Testis (tissue), 3 donors: Measurements from ENCODE around the gene PRKACA. TPM values are rescaled to one million over a fixed set of nuclear protein-coding genes. Genes with fewer than 3 reads are reported as not detected.

Experiments
- DNase-seq: peaks from one replicate; pipeline ENCODE4 v3.0.0-alpha.2; 2019
- H3K27ac ChIP-seq, 2 donors: fragments of 200-600 bp; sonication (generic); one replicate each; pipeline ENCODE4 v1.5.1; 2019
- H3K27me3 ChIP-seq: fragments of 200-600 bp; sonication (generic); one replicate; pipeline ENCODE4 v1.5.1; 2019
- H3K36me3 ChIP-seq: fragments of 200-600 bp; sonication (generic); one replicate; pipeline ENCODE4 v1.5.1; 2017; ENCODE audit warnings: low read depth; ENCODE audit errors: missing control alignments
- H3K4me1 ChIP-seq: fragments of 200-600 bp; sonication (generic); one replicate; pipeline ENCODE4 v1.5.1; 2019
- H3K4me3 ChIP-seq, 2 donors: fragments of 200-600 bp; sonication (generic); one replicate each; pipeline ENCODE4 v1.5.1; 2017 to 2019
- H3K9me3 ChIP-seq: fragments of 200-600 bp; sonication (generic); one replicate; pipeline ENCODE4 v1.5.1; 2017
- CTCF ChIP-seq, 3 experiments: fragments of 450-650 bp in 2 of 3; fragments of 200-600 bp in 1 of 3; sonication (generic) in 1 of 3; IDR thresholded peaks; one replicate each; pipeline ENCODE4 v1.5.1; 2016 to 2019; ENCODE audit warnings: antibody characterized with exemption in 3 of 3, mild to moderate bottlenecking in 2 of 3, moderate library complexity in 1 of 3
- POLR2A ChIP-seq: fragments of 450-650 bp; IDR thresholded peaks from one replicate; pipeline ENCODE4 v1.6.1; 2017; ENCODE audit warnings: antibody characterized with exemption, mild to moderate bottlenecking, moderate library complexity
- WGBS, 2 donors: methylation state at CpG; one replicate each; pipeline ENCODE4 v1.1.5; 2018; 5-methylcytosine and 5-hydroxymethylcytosine counted together
- intact Hi-C: fragments of 100-400 bp; cut with DNase I; formaldehyde crosslinking; loops from one replicate; pipeline ENCODE4 v1.15.1; 2023; ENCODE audit warnings: low total_unique reads
- polyA plus RNA-seq: library from polyadenylated mRNA; stranded (reverse); fragments of 350-450 nt; fragmentation: Illumina TruSeq; extraction: RNeasy Lipid Tissue Mini Kit (QIAGEN cat#74804); gene quantifications from one replicate; pipeline ENCODE4 v1.2.3, GENCODE V29; 2014; ENCODE audit warnings: low read depth, low replicate concordance; ENCODE audit not compliant: insufficient read depth
- total RNA-seq, 2 donors: library from RNA; depleted of rRNA; stranded (reverse); fragments of >200 nt; gene quantifications; one replicate each; pipeline ENCODE4 v1.2.3, GENCODE V29; 2016

Gene PRKACA
- total and polyA plus RNA-seq, 3 donors from 2014 or later: 114 to 203 (median 116) TPM

GRCh38 chr19:14127176-14127575 lies 9.6 kb upstream of the PRKACA start:
- Histone ChIP-seq H3K27me3 (no peaks in the 10 kb centered on the region), H3K36me3 (no peaks in the 10 kb centered on the region), H3K4me3 (no peak overlapping the region), H3K27ac (no peak overlapping the region), H3K9me3 (no peaks in the 10 kb centered on the region), H3K4me1 (peaks cover 3% of the 10 kb centered on the region)
- TF ChIP-seq POLR2A (no peak), CTCF (IDR thresholded peaks at IDR 0.05) (no peak)
- 68 to 73% methylated on average over 8 of the region's 8 CpGs for WGBS, 2 donors
- no peak for DNase-seq
- intact Hi-C loops: no loop called here

GRCh38 chr19:14122924-14123323 lies 5.4 kb upstream of the PRKACA start:
- TF ChIP-seq POLR2A (no peak), CTCF (IDR thresholded peaks at IDR 0.05) (no peak)
- H3K27me3 ChIP-seq: no peaks in the 10 kb centered on the region
- peaks cover 18% of the 10 kb centered on the region for H3K4me1 ChIP-seq
- H3K9me3 ChIP-seq: no peaks in the 10 kb centered on the region
- H3K4me3 ChIP-seq: no peak overlapping the region
- no peaks in the 10 kb centered on the region for H3K36me3 ChIP-seq
- no peak for DNase-seq
- WGBS, 2 donors: 91 to 93% methylated on average over 6 of the region's 6 CpGs
- H3K27ac ChIP-seq: no peak overlapping the region
- intact Hi-C loops: no loop called here

GRCh38 chr19:14120497-14120780 lies 2.9 kb upstream of the PRKACA start:
- DNase-seq: no peak
- Histone ChIP-seq H3K9me3 (no peaks in the 10 kb centered on the region), H3K4me3 (no peak overlapping the region), H3K27me3 (no peaks in the 10 kb centered on the region), H3K27ac (peak overlapping the region; percentile 80 to 96), H3K36me3 (no peaks in the 10 kb centered on the region), H3K4me1 (peaks cover 30% of the 10 kb centered on the region)
- intact Hi-C loops: no loop called here
- TF ChIP-seq POLR2A: no peak
- TF ChIP-seq CTCF (IDR thresholded peaks at IDR 0.05): no peak
- WGBS, 2 donors: 86 to 90% methylated on average over 6 to 7 of the region's 7 CpGs

- H3K27ac ChIP-seq: peak overlapping the region; percentile 80 to 96
- intact Hi-C loops: no loop called here
- no peaks in the 10 kb centered on the region for H3K27me3 ChIP-seq
- peaks cover 36% of the 10 kb centered on the region for H3K4me1 ChIP-seq
- WGBS, 2 donors: 78 to 88% methylated on average over 3 to 7 of the region's 7 CpGs
- TF ChIP-seq POLR2A (no peak), CTCF (IDR thresholded peaks at IDR 0.05) (no peak)
- H3K4me3 ChIP-seq: no peak overlapping the region
- no peaks in the 10 kb centered on the region for H3K9me3 ChIP-seq
- H3K36me3 ChIP-seq: no peaks in the 10 kb centered on the region
- no peak for DNase-seq
Observed at GRCh38 chr19:14119644-14120496, 2.3 kb upstream of the PRKACA start.

- Histone ChIP-seq H3K27ac (peak overlapping the region; percentile 80 to 96), H3K4me1 (peaks cover 43% of the 10 kb centered on the region), H3K4me3 (peak overlapping the region in 1 of 2 donors; percentile 58), H3K9me3 (no peaks in the 10 kb centered on the region), H3K36me3 (no peaks in the 10 kb centered on the region), H3K27me3 (no peaks in the 10 kb centered on the region)
- TF ChIP-seq POLR2A (no peak), CTCF (IDR thresholded peaks at IDR 0.05) (no peak)
- DNase-seq: no peak
- intact Hi-C loops: no loop called here
- WGBS, 2 donors: 6 to 12% methylated on average over 3 of the region's 3 CpGs
Observed at GRCh38 chr19:14119146-14119545, 1.6 kb upstream of the PRKACA start.
